Trophoblast cell (in vitro differentiated cells and primary cell): ENCODE measurements around the gene UQCC2.

ENCODE experiments used
- DNase-seq, 2 donors: peaks; one replicate each; pipeline ENCODE4 v3.0.0-alpha.2; 2016
- H2AFZ ChIP-seq: 2 replicates; pipeline ENCODE4 v1.6.1; 2013; ENCODE audit warnings: low read length, moderate library complexity, mild to moderate bottlenecking; ENCODE audit not compliant: insufficient read depth, poor library complexity
- H2AK5ac ChIP-seq: 2 replicates; pipeline ENCODE4 v1.6.1; 2013; ENCODE audit warnings: mild to moderate bottlenecking, low read length
- H2BK120ac ChIP-seq: 2 replicates; pipeline ENCODE4 v1.6.1; 2013; ENCODE audit warnings: low read length, mild to moderate bottlenecking, moderate library complexity; ENCODE audit not compliant: insufficient read depth, poor library complexity
- H2BK12ac ChIP-seq: 2 replicates; pipeline ENCODE4 v1.6.1; 2013; ENCODE audit warnings: mild to moderate bottlenecking, low read length, moderate library complexity
- H2BK5ac ChIP-seq: 2 replicates; pipeline ENCODE4 v1.6.1; 2013; ENCODE audit warnings: low read length, low read depth, moderate library complexity, mild to moderate bottlenecking; ENCODE audit not compliant: poor library complexity
- H3K14ac ChIP-seq: 2 replicates; pipeline ENCODE4 v1.6.1; 2013; ENCODE audit warnings: mild to moderate bottlenecking, low read length
- H3K18ac ChIP-seq: 2 replicates; pipeline ENCODE4 v1.6.1; 2013; ENCODE audit warnings: mild to moderate bottlenecking, low read length
- H3K23ac ChIP-seq: 2 replicates; pipeline ENCODE4 v1.6.1; 2013; ENCODE audit warnings: low read length
- H3K27ac ChIP-seq: 2 replicates; pipeline ENCODE4 v1.5.1; 2013; ENCODE audit warnings: low read depth, mild to moderate bottlenecking, inconsistent platforms, low read length, moderate library complexity
- H3K27me3 ChIP-seq: 2 replicates; pipeline ENCODE4 v1.6.1; 2013; ENCODE audit warnings: inconsistent platforms, mild to moderate bottlenecking, low read length, moderate library complexity; ENCODE audit not compliant: insufficient read depth
- H3K36me3 ChIP-seq, 2 experiments: 1 replicate in 1 of 2; 2 replicates in 1 of 2; pipeline ENCODE4 v1.6.1; 2013; ENCODE audit warnings: low read length in 2 of 2, mild to moderate bottlenecking in 2 of 2, moderate library complexity in 1 of 2; ENCODE audit not compliant: insufficient read depth in 2 of 2, control insufficient read depth in 1 of 2
- H3K4ac ChIP-seq: 2 replicates; pipeline ENCODE4 v1.6.1; 2013; ENCODE audit warnings: low read depth, mild to moderate bottlenecking, low read length, moderate library complexity
- H3K4me1 ChIP-seq, 2 experiments: 1 replicate in 1 of 2; 2 replicates in 1 of 2; pipeline ENCODE4 v1.6.1; 2013; ENCODE audit warnings: low read length in 2 of 2, mild to moderate bottlenecking in 2 of 2, moderate library complexity in 1 of 2; ENCODE audit not compliant: insufficient read depth in 2 of 2, control insufficient read depth in 1 of 2
- H3K4me2 ChIP-seq: 2 replicates; pipeline ENCODE4 v1.6.1; 2013; ENCODE audit warnings: inconsistent platforms, mild to moderate bottlenecking, low read length, moderate library complexity
- H3K4me3 ChIP-seq: 2 replicates; pipeline ENCODE4 v1.5.1; 2013; ENCODE audit warnings: mild to moderate bottlenecking, low read depth, low read length, inconsistent platforms
- H3K79me1 ChIP-seq: one replicate; pipeline ENCODE4 v1.6.1; 2013; ENCODE audit warnings: low read length
- H3K79me2 ChIP-seq: 2 replicates; pipeline ENCODE4 v1.6.1; 2013; ENCODE audit warnings: low read length, mild to moderate bottlenecking; ENCODE audit not compliant: control insufficient read depth, insufficient read depth, poor library complexity
- H3K9ac ChIP-seq: 2 replicates; pipeline ENCODE4 v1.6.1; 2013; ENCODE audit warnings: mild to moderate bottlenecking, low read length
- H3K9me3 ChIP-seq: 2 replicates; pipeline ENCODE4 v1.6.1; 2013; ENCODE audit warnings: low read depth, mild to moderate bottlenecking, control low read depth, inconsistent platforms, low read length; ENCODE audit not compliant: insufficient read depth
- H4K12ac ChIP-seq: 2 replicates; pipeline ENCODE4 v1.6.1; 2013; ENCODE audit warnings: low read depth, mild to moderate bottlenecking, low read length, moderate library complexity
- H4K8ac ChIP-seq: 2 replicates; pipeline ENCODE4 v1.6.1; 2013; ENCODE audit warnings: low read depth, mild to moderate bottlenecking, low read length, moderate library complexity
- H4K91ac ChIP-seq: one replicate; pipeline ENCODE4 v1.6.1; 2013; ENCODE audit warnings: low read depth, mild to moderate bottlenecking, low read length, moderate library complexity
- WGBS: extraction: QIAGEN DNeasy Blood & Tissue Kit; methylation state at CpG from one replicate; pipeline ENCODE4 v1.1.7; 2013; ENCODE audit warnings: missing lambda C conversion rate; ENCODE audit not compliant: insufficient read length, insufficient coverage; ENCODE audit errors: extremely low coverage; 5-methylcytosine and 5-hydroxymethylcytosine counted together

Gene UQCC2

GRCh38 chr6:33677689-33678088 is 33.8 kb downstream of the UQCC2 start:
- Histone ChIP-seq H2AK5ac (no peak overlapping the region), H3K27ac (no peak overlapping the region), H3K79me1 (no peaks in the 10 kb centered on the region), H2BK5ac (no peak overlapping the region), H4K91ac (no peak overlapping the region), H3K4ac (no peak overlapping the region), H3K9ac (no peak overlapping the region), H2BK12ac (no peak overlapping the region), H3K4me3 (no peak overlapping the region), H3K27me3 (no peaks in the 10 kb centered on the region), H3K36me3 (peaks cover 8 to 11% of the 10 kb centered on the region in 2 experiments), H3K9me3 (no peaks in the 10 kb centered on the region), H2AFZ (no peak overlapping the region), H3K14ac (no peak overlapping the region), H4K8ac (no peak overlapping the region), H3K4me1 (no peaks in the 10 kb centered on the region), H3K4me2 (no peak overlapping the region), H2BK120ac (no peak overlapping the region), H3K18ac (no peak overlapping the region), H3K23ac (no peak overlapping the region), H3K79me2 (no peaks in the 10 kb centered on the region), H4K12ac (no peak overlapping the region)
- DNase-seq = no peak
- WGBS = no CpG with 5 or more reads among the region's 2 CpGs

- no CpG with 5 or more reads among the region's 8 CpGs for WGBS
Observed at GRCh38 chr6:33677143-33677660, 34.3 kb downstream of the UQCC2 start.

GRCh38 chr6:33676416-33677142 is 34.9 kb downstream of the UQCC2 start:
- no peak for DNase-seq
- H2BK120ac ChIP-seq = no peak overlapping the region
- H3K4ac ChIP-seq = no peak overlapping the region
- H3K4me1 ChIP-seq = no peaks in the 10 kb centered on the region
- H2AFZ ChIP-seq = no peak overlapping the region
- H4K91ac ChIP-seq = no peak overlapping the region
- H3K4me2 ChIP-seq = no peak overlapping the region
- H3K79me2 ChIP-seq = no peaks in the 10 kb centered on the region
- WGBS = no CpG with 5 or more reads among the region's 15 CpGs
- no peak overlapping the region for H4K8ac ChIP-seq
- no peak overlapping the region for H3K23ac ChIP-seq
- no peak overlapping the region for H4K12ac ChIP-seq
- no peaks in the 10 kb centered on the region for H3K27me3 ChIP-seq
- no peak overlapping the region for H3K4me3 ChIP-seq
- no peak overlapping the region for H2AK5ac ChIP-seq
- H2BK5ac ChIP-seq = no peak overlapping the region
- H3K9ac ChIP-seq = no peak overlapping the region
- H2BK12ac ChIP-seq = no peak overlapping the region
- no peak overlapping the region for H3K18ac ChIP-seq
- H3K14ac ChIP-seq = no peak overlapping the region
- peaks cover 4 to 8% of the 10 kb centered on the region in 2 experiments for H3K36me3 ChIP-seq
- H3K27ac ChIP-seq = no peak overlapping the region
- H3K79me1 ChIP-seq = no peaks in the 10 kb centered on the region
- peaks cover 2% of the 10 kb centered on the region for H3K9me3 ChIP-seq

More at GRCh38 chr6:33677143-33677660, 34.3 kb downstream of the UQCC2 start:
- H2AK5ac ChIP-seq = no peak overlapping the region
- H4K8ac ChIP-seq = no peak overlapping the region
- no peak overlapping the region for H2BK5ac ChIP-seq
- no peak overlapping the region for H3K14ac ChIP-seq
- no peak overlapping the region for H3K9ac ChIP-seq
- no peak overlapping the region for H4K12ac ChIP-seq
- H4K91ac ChIP-seq = no peak overlapping the region
- H2BK120ac ChIP-seq = no peak overlapping the region
- H3K23ac ChIP-seq = no peak overlapping the region
- peaks cover 4 to 9% of the 10 kb centered on the region in 2 experiments for H3K36me3 ChIP-seq
- H3K79me2 ChIP-seq = no peaks in the 10 kb centered on the region
- H3K27me3 ChIP-seq = no peaks in the 10 kb centered on the region
- DNase-seq = no peak
- H3K4me2 ChIP-seq = no peak overlapping the region
- H2AFZ ChIP-seq = no peak overlapping the region
- H3K4ac ChIP-seq = no peak overlapping the region
- H3K18ac ChIP-seq = no peak overlapping the region
- H3K79me1 ChIP-seq = no peaks in the 10 kb centered on the region
- H3K4me1 ChIP-seq = no peaks in the 10 kb centered on the region
- H3K9me3 ChIP-seq = no peaks in the 10 kb centered on the region
- no peak overlapping the region for H2BK12ac ChIP-seq
- H3K27ac ChIP-seq = no peak overlapping the region
- no peak overlapping the region for H3K4me3 ChIP-seq

GRCh38 chr6:33675968-33676367 is 35.5 kb downstream of the UQCC2 start:
- Histone ChIP-seq H3K9me3 (peaks cover 2% of the 10 kb centered on the region), H3K79me1 (no peaks in the 10 kb centered on the region), H3K4me2 (no peak overlapping the region), H3K36me3 (peaks cover 4 to 8% of the 10 kb centered on the region in 2 experiments), H4K8ac (no peak overlapping the region), H4K12ac (no peak overlapping the region), H2BK120ac (no peak overlapping the region), H3K9ac (no peak overlapping the region), H3K14ac (no peak overlapping the region), H3K18ac (no peak overlapping the region), H3K23ac (no peak overlapping the region), H4K91ac (no peak overlapping the region), H2AK5ac (no peak overlapping the region), H2AFZ (no peak overlapping the region), H3K27me3 (no peaks in the 10 kb centered on the region), H2BK12ac (no peak overlapping the region), H3K27ac (no peak overlapping the region), H3K4ac (no peak overlapping the region), H3K4me1 (no peaks in the 10 kb centered on the region), H2BK5ac (no peak overlapping the region), H3K4me3 (no peak overlapping the region), H3K79me2 (no peaks in the 10 kb centered on the region)
- no peak for DNase-seq
- WGBS = no CpG with 5 or more reads among the region's 7 CpGs
